Ovary (tissue), 9 donors: ENCODE results near the gene SERBP1. TPM values are rescaled to one million over a fixed set of nuclear protein-coding genes. Genes with fewer than 3 reads are reported as not detected.

Experiments
- DNase-seq, 5 donors: peaks; one replicate each; pipeline ENCODE4 v3.0.0-alpha.2; 2019 to 2020
- H3K27ac ChIP-seq, 2 donors: fragments of 200-600 bp; one replicate each; pipeline versions ENCODE4 v1.5.1 to v1.8.0; 2019 to 2022
- H3K27me3 ChIP-seq: fragments of 200-600 bp; one replicate; pipeline ENCODE4 v1.8.0; 2022
- H3K36me3 ChIP-seq: fragments of 200-600 bp; sonication (generic); one replicate; pipeline ENCODE4 v1.5.1; 2019
- H3K4me1 ChIP-seq: one replicate; pipeline ENCODE4 v1.8.1; 2013; ENCODE audit warnings: mild to moderate bottlenecking, moderate library complexity; ENCODE audit not compliant: insufficient read depth
- H3K4me3 ChIP-seq: fragments of 200-600 bp; sonication (generic); one replicate; pipeline ENCODE4 v1.5.1; 2017
- H3K9me3 ChIP-seq, 2 donors: fragments of 200-600 bp in 1 of 2; sonication (generic) in 1 of 2; one replicate each; pipeline versions ENCODE4 v1.5.1 to v1.8.1; 2013 to 2019; ENCODE audit warnings: mild to moderate bottlenecking in 1 of 2, moderate library complexity in 1 of 2
- EP300 ChIP-seq: sonication (generic); formaldehyde crosslinking; IDR thresholded peaks from one replicate; pipeline ENCODE4 v1.6.1; 2017; ENCODE audit warnings: antibody characterized with exemption
- POLR2A ChIP-seq: fragments of 450-650 bp; IDR thresholded peaks from one replicate; pipeline ENCODE4 v1.6.1; 2017; ENCODE audit warnings: antibody characterized with exemption, mild to moderate bottlenecking, moderate library complexity
- WGBS, 3 donors: extraction: QIAGEN DNeasy Blood & Tissue Kit in 1 of 3; methylation state at CpG; one replicate each; pipeline versions ENCODE4 v1.1.5 to v1.1.7; 2013 to 2017; 5-methylcytosine and 5-hydroxymethylcytosine counted together
- intact Hi-C, 4 donors: fragments of 100-400 bp; cut with DNase I; formaldehyde crosslinking; loops; one replicate each; pipeline versions ENCODE4 v1.11.0 to v1.15.1; 2022 to 2023
- polyA plus RNA-seq, 2 donors: library from polyadenylated mRNA; stranded (reverse); fragments of 200-250 nt in 1 of 2; fragments of 350-450 nt in 1 of 2; fragmentation: Illumina TruSeq in 1 of 2; extraction: RNeasy Lipid Tissue Mini Kit (QIAGEN cat#74804) in 1 of 2; gene quantifications; one replicate each; pipeline ENCODE4 v1.2.3, GENCODE V29; 2013 to 2014
- total RNA-seq, 7 donors: library from RNA; depleted of rRNA in 2 of 7; stranded (reverse); fragments of >200 nt in 2 of 7; fragmentation: NEBNext Ultra II Directional in 3 of 7; extraction: Animal tissue kit (Norgen Biotek cat#: 25700) in 3 of 7; gene quantifications; one replicate each; pipeline versions ENCODE4 v1.1.0 to v1.2.4, GENCODE V29; 2016 to 2023
- TF ChIP-seq, protein P1 (sequence below), 3 donors: fragments of 450-650 bp in 2 of 3; fragments of 200-600 bp in 1 of 3; IDR thresholded peaks; one replicate each; pipeline versions ENCODE4 v1.5.1 to v1.8.0; 2016 to 2022; ENCODE audit warnings: antibody characterized with exemption in 3 of 3, mild to moderate bottlenecking in 1 of 3
- donor health status: DM: no; HTN: no; CAD: no; lungs with moderate emphysema.
- donor health status: DM: no; HTN: no; CAD: no.
- donor health status: Bipolar disorder and iron deficiency.
- donor health status: DM: yes; HTN: yes; CAD: no.
- donor health status: DM: no; HTN: no; CAD: no.
- donor health status: DM: yes; HTN: yes; CAD: no.

Gene SERBP1
- total and polyA plus RNA-seq, 9 donors, result 117 to 180 (median 150) TPM

GRCh38 chr1:67408148-67408547 is 22.1 kb downstream of the SERBP1 start:
- no peaks in the 10 kb centered on the region for H3K36me3 ChIP-seq
- H3K27me3 ChIP-seq, result no peaks in the 10 kb centered on the region
- no peak for TF ChIP-seq POLR2A
- TF ChIP-seq, protein P1, sequence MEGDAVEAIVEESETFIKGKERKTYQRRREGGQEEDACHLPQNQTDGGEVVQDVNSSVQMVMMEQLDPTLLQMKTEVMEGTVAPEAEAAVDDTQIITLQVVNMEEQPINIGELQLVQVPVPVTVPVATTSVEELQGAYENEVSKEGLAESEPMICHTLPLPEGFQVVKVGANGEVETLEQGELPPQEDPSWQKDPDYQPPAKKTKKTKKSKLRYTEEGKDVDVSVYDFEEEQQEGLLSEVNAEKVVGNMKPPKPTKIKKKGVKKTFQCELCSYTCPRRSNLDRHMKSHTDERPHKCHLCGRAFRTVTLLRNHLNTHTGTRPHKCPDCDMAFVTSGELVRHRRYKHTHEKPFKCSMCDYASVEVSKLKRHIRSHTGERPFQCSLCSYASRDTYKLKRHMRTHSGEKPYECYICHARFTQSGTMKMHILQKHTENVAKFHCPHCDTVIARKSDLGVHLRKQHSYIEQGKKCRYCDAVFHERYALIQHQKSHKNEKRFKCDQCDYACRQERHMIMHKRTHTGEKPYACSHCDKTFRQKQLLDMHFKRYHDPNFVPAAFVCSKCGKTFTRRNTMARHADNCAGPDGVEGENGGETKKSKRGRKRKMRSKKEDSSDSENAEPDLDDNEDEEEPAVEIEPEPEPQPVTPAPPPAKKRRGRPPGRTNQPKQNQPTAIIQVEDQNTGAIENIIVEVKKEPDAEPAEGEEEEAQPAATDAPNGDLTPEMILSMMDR (IDR thresholded peaks at IDR 0.05), result no peak
- TF ChIP-seq EP300, result no peak
- intact Hi-C loops, result no loop called here
- peaks cover 3% of the 10 kb centered on the region for H3K4me1 ChIP-seq
- H3K27ac ChIP-seq, result no peak overlapping the region
- no peak for DNase-seq
- no peak overlapping the region for H3K4me3 ChIP-seq
- H3K9me3 ChIP-seq, result no peaks in the 10 kb centered on the region
- WGBS, 3 donors, result 68 to 81% (median 78%) methylated on average over 1 of the region's 1 CpG

- no peak for DNase-seq
- intact Hi-C loops, result no loop called here
- 12 to 18% (median 15%) methylated on average over 5 of the region's 5 CpGs for WGBS, 3 donors
- Histone ChIP-seq H3K27me3 (no peaks in the 10 kb centered on the region), H3K4me1 (peaks cover 3% of the 10 kb centered on the region), H3K36me3 (no peaks in the 10 kb centered on the region), H3K4me3 (no peak overlapping the region), H3K9me3 (no peaks in the 10 kb centered on the region), H3K27ac (no peak overlapping the region)
- TF ChIP-seq, protein P1 (IDR thresholded peaks at IDR 0.05), result no peak
- no peak for TF ChIP-seq POLR2A
- no peak for TF ChIP-seq EP300
These were observed 22.7 kb downstream of the SERBP1 start for GRCh38 chr1:67407498-67407897.

DNA sequence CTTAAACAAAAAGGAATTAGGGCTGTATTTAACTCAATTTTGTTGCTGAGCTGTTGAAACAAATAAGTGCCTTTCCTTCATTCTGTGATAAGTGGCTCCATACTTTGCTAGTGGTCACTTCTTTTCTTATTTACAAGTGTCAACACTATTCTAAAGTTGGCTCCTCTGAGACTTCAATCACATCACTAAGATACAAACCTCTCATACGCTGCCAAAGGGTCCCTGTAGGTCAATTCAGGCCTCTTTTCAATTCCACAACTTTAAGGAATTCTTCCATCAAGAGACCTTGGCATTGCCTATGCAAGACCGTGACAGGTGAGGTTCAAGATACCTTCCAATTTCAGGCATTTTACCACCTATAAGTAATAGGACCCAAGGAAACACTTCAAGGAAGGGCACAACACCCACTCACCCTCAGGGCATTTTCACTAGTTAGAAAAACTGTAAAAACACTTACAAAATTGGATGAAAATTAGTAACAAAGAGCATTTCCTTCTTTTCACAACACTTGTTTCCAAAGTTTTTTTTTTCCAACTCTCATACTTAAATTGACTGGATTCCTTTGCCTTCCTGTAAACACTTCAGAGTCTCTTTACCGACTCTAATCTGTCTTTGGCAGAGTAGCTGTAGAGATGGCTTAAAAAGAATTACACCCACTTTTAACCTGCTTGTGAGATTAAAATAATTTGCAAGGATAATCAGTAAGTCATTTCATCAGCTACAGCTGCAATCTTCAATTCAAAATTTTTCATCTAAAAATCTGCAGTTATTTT is 24.5 kb downstream of the SERBP1 start:
- no peak for TF ChIP-seq EP300
- TF ChIP-seq, protein P1 (IDR thresholded peaks at IDR 0.05), result no peak
- TF ChIP-seq POLR2A, result no peak
- Histone ChIP-seq H3K36me3 (no peaks in the 10 kb centered on the region), H3K4me3 (no peak overlapping the region), H3K4me1 (peaks cover 3% of the 10 kb centered on the region), H3K9me3 (no peaks in the 10 kb centered on the region), H3K27me3 (no peaks in the 10 kb centered on the region), H3K27ac (no peak overlapping the region)
- intact Hi-C loops, result no loop called here
- WGBS, 3 donors, result 50 to 60% (median 53%) methylated on average over 3 of the region's 3 CpGs
- DNase-seq, result no peak

DNA sequence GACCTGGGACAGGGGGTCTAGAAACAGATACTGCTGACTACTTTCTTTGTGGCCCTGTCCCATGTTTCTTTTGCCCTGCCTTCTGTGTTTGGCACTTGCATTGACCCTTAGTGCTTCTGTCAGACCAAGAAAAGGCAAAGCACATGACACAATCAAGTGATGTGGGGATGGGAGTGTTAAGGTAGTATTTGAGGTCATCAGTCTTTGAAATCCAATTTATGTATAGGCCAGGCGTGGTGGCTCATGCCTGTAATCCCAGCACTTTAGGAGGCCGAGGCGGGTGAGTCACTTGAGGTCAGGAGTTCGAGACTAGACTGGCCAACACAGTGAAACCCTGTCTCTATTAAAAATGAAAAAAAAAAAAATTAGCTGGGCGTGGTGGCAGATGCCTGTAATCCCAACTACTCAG is 26.0 kb downstream of the SERBP1 start:
- intact Hi-C loops, result no loop called here
- Histone ChIP-seq H3K36me3 (no peaks in the 10 kb centered on the region), H3K27me3 (no peaks in the 10 kb centered on the region), H3K27ac (no peak overlapping the region), H3K4me1 (peaks cover 3% of the 10 kb centered on the region), H3K9me3 (no peaks in the 10 kb centered on the region), H3K4me3 (no peak overlapping the region)
- WGBS, 3 donors, result 76 to 86% (median 79%) methylated on average over 5 of the region's 5 CpGs
- no peak for DNase-seq
- TF ChIP-seq POLR2A (no peak), EP300 (no peak)
- TF ChIP-seq, protein P1 (IDR thresholded peaks at IDR 0.05), result no peak
